ENCODE measurements around the gene MED13L.

The MED13L gene

GRCh38 chr12:116282371-116283286, 5.1 kb upstream of the MED13L start:
- in situ Hi-C loops (cut with HindIII; ENCODE audit: low pct_unique_long_range_greater_than_20kb, low sequenced_read_pairs): no loop called here
- DNase-seq (ENCODE audit: low read depth in 1 of 2, low spot score in 1 of 2): peak in 1 of 2 experiments; percentile 63

GRCh38 chr12:116280595-116281290, 3.2 kb upstream of the MED13L start:
- peak; percentile 94 for TF ChIP-seq JUND (IDR thresholded peaks at IDR 0.05; ENCODE audit: low read depth)
- in situ Hi-C loops (cut with HindIII; ENCODE audit: low pct_unique_long_range_greater_than_20kb, low sequenced_read_pairs): no loop called here
- DNase-seq (ENCODE audit: low read depth in 1 of 2, low spot score in 1 of 2): peak in 1 of 2 experiments; percentile 98

More at GRCh38 chr12:116282371-116283286, 5.1 kb upstream of the MED13L start:
- TF ChIP-seq JUND (IDR thresholded peaks at IDR 0.05; ENCODE audit: low read depth): peak; percentile 48; the same call in 1 of the 2 replicates

GRCh38 chr12:116278667-116279066, 1.2 kb upstream of the MED13L start:
- no peak for TF ChIP-seq JUND (IDR thresholded peaks at IDR 0.05; ENCODE audit: low read depth)
- DNase-seq (ENCODE audit: low read depth in 1 of 2, low spot score in 1 of 2): no peak
- in situ Hi-C loops (cut with HindIII; ENCODE audit: low pct_unique_long_range_greater_than_20kb, low sequenced_read_pairs): no loop called here

- DNase-seq (ENCODE audit: low read depth in 1 of 2, low spot score in 1 of 2): no peak
- in situ Hi-C loops (cut with HindIII; ENCODE audit: low pct_unique_long_range_greater_than_20kb, low sequenced_read_pairs): no loop called here
- TF ChIP-seq JUND (IDR thresholded peaks at IDR 0.05; ENCODE audit: low read depth): no peak
Measured at GRCh38 chr12:116278279-116278626, 760 bp upstream of the MED13L start.

GRCh38 chr12:116276652-116277466, 634 bp downstream of the MED13L start:
- peak in 1 of 2 experiments; percentile 95 for DNase-seq (ENCODE audit: low read depth in 1 of 2, low spot score in 1 of 2)
- no peak for TF ChIP-seq JUND (IDR thresholded peaks at IDR 0.05; ENCODE audit: low read depth)
- in situ Hi-C loops (cut with HindIII; ENCODE audit: low pct_unique_long_range_greater_than_20kb, low sequenced_read_pairs): no loop called here

- in situ Hi-C loops (cut with HindIII; ENCODE audit: low pct_unique_long_range_greater_than_20kb, low sequenced_read_pairs): no loop called here
- no peak for TF ChIP-seq JUND (IDR thresholded peaks at IDR 0.05; ENCODE audit: low read depth)
Measured at GRCh38 chr12:116274551-116275375, 2.7 kb downstream of the MED13L start.

GRCh38 chr12:116273813-116274550, 3.5 kb downstream of the MED13L start:
- TF ChIP-seq JUND (IDR thresholded peaks at IDR 0.05; ENCODE audit: low read depth): no peak
- DNase-seq (ENCODE audit: low read depth in 1 of 2, low spot score in 1 of 2): peak in 1 of 2 experiments; percentile 65
- in situ Hi-C loops (cut with HindIII; ENCODE audit: low pct_unique_long_range_greater_than_20kb, low sequenced_read_pairs): no loop called here

More at GRCh38 chr12:116274551-116275375, 2.7 kb downstream of the MED13L start:
- DNase-seq (ENCODE audit: low read depth in 1 of 2, low spot score in 1 of 2): peak in 1 of 2 experiments; percentile 70

GRCh38 chr12:116267948-116268347, 9.5 kb downstream of the MED13L start:
- DNase-seq (ENCODE audit: low read depth in 1 of 2, low spot score in 1 of 2): peak in 1 of 2 experiments; percentile 52
- no peak for TF ChIP-seq JUND (IDR thresholded peaks at IDR 0.05; ENCODE audit: low read depth)
- in situ Hi-C loops (cut with HindIII; ENCODE audit: low pct_unique_long_range_greater_than_20kb, low sequenced_read_pairs): no loop called here

GRCh38 chr12:116266631-116267349, 10.7 kb downstream of the MED13L start:
- in situ Hi-C loops (cut with HindIII; ENCODE audit: low pct_unique_long_range_greater_than_20kb, low sequenced_read_pairs): no loop called here
- no peak for TF ChIP-seq JUND (IDR thresholded peaks at IDR 0.05; ENCODE audit: low read depth)

GRCh38 chr12:116266168-116266601, 11.3 kb downstream of the MED13L start:
- in situ Hi-C loops (cut with HindIII; ENCODE audit: low pct_unique_long_range_greater_than_20kb, low sequenced_read_pairs): no loop called here
- peak in 1 of 2 experiments; percentile 90 for DNase-seq (ENCODE audit: low read depth in 1 of 2, low spot score in 1 of 2)
- TF ChIP-seq JUND (IDR thresholded peaks at IDR 0.05; ENCODE audit: low read depth): no peak

More at GRCh38 chr12:116266631-116267349, 10.7 kb downstream of the MED13L start:
- DNase-seq (ENCODE audit: low read depth in 1 of 2, low spot score in 1 of 2): no peak

All from T47D (cell line).